Liver (tissue), 9 donors: ENCODE results near the gene CYP39A1. TPM values are rescaled to one million over a fixed set of nuclear protein-coding genes. Genes with fewer than 3 reads are reported as not detected.

Source experiments
- DNase-seq: peaks from one replicate; pipeline ENCODE4 v3.0.0-alpha.2; 2017; ENCODE audit warnings: low spot score
- H3K27ac ChIP-seq, 2 donors: one replicate each; pipeline ENCODE4 v1.7.0; 2013; ENCODE audit warnings: inconsistent platforms in 2 of 2, low read length in 2 of 2, control low read depth in 1 of 2, low read depth in 1 of 2, mild to moderate bottlenecking in 1 of 2
- H3K27me3 ChIP-seq, 4 donors: one replicate each; pipeline versions ENCODE4 v1.6.1 to v1.7.0; 2013; ENCODE audit warnings: low read length in 3 of 4, inconsistent platforms in 1 of 4, mild to moderate bottlenecking in 1 of 4, moderate library complexity in 1 of 4; ENCODE audit not compliant: control insufficient read depth in 4 of 4, insufficient read depth in 4 of 4
- H3K36me3 ChIP-seq, 4 donors: one replicate each; pipeline versions ENCODE4 v1.6.1 to v1.7.0; 2013; ENCODE audit warnings: low read length in 3 of 4, mild to moderate bottlenecking in 3 of 4, low read depth in 1 of 4, moderate library complexity in 1 of 4; ENCODE audit not compliant: control insufficient read depth in 4 of 4, insufficient read depth in 3 of 4
- H3K4me1 ChIP-seq, 4 donors: one replicate each; pipeline versions ENCODE4 v1.6.1 to v1.7.0; 2013; ENCODE audit warnings: low read length in 3 of 4, mild to moderate bottlenecking in 3 of 4, moderate library complexity in 1 of 4; ENCODE audit not compliant: control insufficient read depth in 4 of 4, insufficient read depth in 4 of 4
- H3K4me3 ChIP-seq, 3 donors: one replicate each; pipeline versions ENCODE4 v1.6.1 to v1.7.0; 2013; ENCODE audit warnings: low read length in 3 of 3, control low read depth in 1 of 3, low read depth in 1 of 3, mild to moderate bottlenecking in 1 of 3
- H3K9ac ChIP-seq, 2 donors: one replicate each; pipeline ENCODE4 v1.7.0; 2013; ENCODE audit warnings: low read length in 2 of 2, mild to moderate bottlenecking in 2 of 2, moderate library complexity in 2 of 2, control low read depth in 1 of 2, low read depth in 1 of 2
- H3K9me3 ChIP-seq, 4 donors: one replicate each; pipeline versions ENCODE4 v1.6.1 to v1.7.0; 2013; ENCODE audit warnings: low read length in 3 of 4; ENCODE audit not compliant: control insufficient read depth in 4 of 4
- EGR1 ChIP-seq, 2 donors: IDR thresholded peaks; 2 replicates each; pipeline ENCODE4 v1.6.1; 2016 to 2018; ENCODE audit warnings: antibody characterized with exemption in 2 of 2, low read depth in 2 of 2
- FOXA1 ChIP-seq: IDR thresholded peaks from 2 replicates; pipeline ENCODE4 v1.6.1; 2016; ENCODE audit warnings: antibody characterized with exemption
- FOXA2 ChIP-seq: IDR thresholded peaks from 2 replicates; pipeline ENCODE4 v1.6.1; 2016; ENCODE audit warnings: antibody characterized with exemption
- GABPA ChIP-seq, 2 donors: IDR thresholded peaks in 1 of 2; conservative IDR thresholded peaks in 1 of 2; 2 replicates each; pipeline ENCODE4 v1.6.1; 2016; ENCODE audit warnings: antibody characterized with exemption in 2 of 2, mild to moderate bottlenecking in 1 of 2, moderate library complexity in 1 of 2
- HNF4A ChIP-seq, 2 donors: conservative IDR thresholded peaks; 2 replicates each; pipeline ENCODE4 v1.6.1; 2016; ENCODE audit warnings: antibody characterized with exemption in 2 of 2, mild to moderate bottlenecking in 2 of 2
- NR2F2 ChIP-seq: IDR thresholded peaks from 2 replicates; pipeline ENCODE4 v1.6.1; 2016; ENCODE audit warnings: antibody characterized with exemption
- RAD21 ChIP-seq, 2 donors: IDR thresholded peaks; 2 replicates each; pipeline ENCODE4 v1.6.1; 2016; ENCODE audit warnings: antibody characterized with exemption in 2 of 2, mild to moderate bottlenecking in 2 of 2
- RXRA ChIP-seq, 2 donors: IDR thresholded peaks; 2 replicates each; pipeline ENCODE4 v1.6.1; 2017 to 2018; ENCODE audit warnings: antibody characterized with exemption in 2 of 2, mild to moderate bottlenecking in 1 of 2
- SP1 ChIP-seq: IDR thresholded peaks from 2 replicates; pipeline ENCODE4 v1.6.1; 2018; ENCODE audit warnings: antibody characterized with exemption, mild to moderate bottlenecking
- YY1 ChIP-seq: IDR thresholded peaks from 2 replicates; pipeline ENCODE4 v1.6.1; 2016; ENCODE audit warnings: antibody characterized with exemption, mild to moderate bottlenecking
- WGBS: extraction: QIAGEN DNeasy Blood & Tissue Kit; methylation state at CpG from one replicate; pipeline ENCODE4 v1.1.7; 2013; 5-methylcytosine and 5-hydroxymethylcytosine counted together
- polyA plus RNA-seq, 2 donors: library from polyadenylated mRNA; stranded (reverse) in 1 of 2; unstranded in 1 of 2; fragments of 200-250 nt in 1 of 2; fragments of >200 nt in 1 of 2; fragmentation: Nextera tagmentation in 1 of 2; extraction: Ambion mirVana in 1 of 2; gene quantifications; one replicate each; pipeline versions ENCODE4 v1.2.1 to v1.2.3, GENCODE V29; 2013 to 2015
- total RNA-seq, 2 donors: library from RNA; depleted of rRNA; stranded (reverse); fragments of >200 nt; gene quantifications; one replicate each; pipeline ENCODE4 v1.2.3, GENCODE V29; 2014
- TF ChIP-seq, protein P1 (sequence below): fragments of 150-350 bp; IDR thresholded peaks from 2 replicates; pipeline ENCODE4 v1.5.1; 2017; ENCODE audit warnings: improper control_type of control experiment, low read depth, low read length; ENCODE audit not compliant: missing input control
- TF ChIP-seq, protein P2 (sequence below): IDR thresholded peaks from 2 replicates; pipeline ENCODE4 v1.6.1; 2016; ENCODE audit warnings: antibody characterized with exemption
- TF ChIP-seq, protein P3 (sequence below): IDR thresholded peaks from 2 replicates; pipeline ENCODE4 v1.6.1; 2016; ENCODE audit warnings: antibody characterized with exemption
- TF ChIP-seq, protein P4 (sequence below): IDR thresholded peaks from 2 replicates; pipeline ENCODE4 v1.6.1; 2016; ENCODE audit warnings: antibody characterized with exemption
- donor health status: healthy.
- donor health status: healthy.
- donor health status: healthy.
- donor health status: healthy.
- donor health status: healthy.

Gene CYP39A1
- total and polyA plus RNA-seq, 4 donors, result 10.8 to 29.8 (median 15.2) TPM

DNA sequence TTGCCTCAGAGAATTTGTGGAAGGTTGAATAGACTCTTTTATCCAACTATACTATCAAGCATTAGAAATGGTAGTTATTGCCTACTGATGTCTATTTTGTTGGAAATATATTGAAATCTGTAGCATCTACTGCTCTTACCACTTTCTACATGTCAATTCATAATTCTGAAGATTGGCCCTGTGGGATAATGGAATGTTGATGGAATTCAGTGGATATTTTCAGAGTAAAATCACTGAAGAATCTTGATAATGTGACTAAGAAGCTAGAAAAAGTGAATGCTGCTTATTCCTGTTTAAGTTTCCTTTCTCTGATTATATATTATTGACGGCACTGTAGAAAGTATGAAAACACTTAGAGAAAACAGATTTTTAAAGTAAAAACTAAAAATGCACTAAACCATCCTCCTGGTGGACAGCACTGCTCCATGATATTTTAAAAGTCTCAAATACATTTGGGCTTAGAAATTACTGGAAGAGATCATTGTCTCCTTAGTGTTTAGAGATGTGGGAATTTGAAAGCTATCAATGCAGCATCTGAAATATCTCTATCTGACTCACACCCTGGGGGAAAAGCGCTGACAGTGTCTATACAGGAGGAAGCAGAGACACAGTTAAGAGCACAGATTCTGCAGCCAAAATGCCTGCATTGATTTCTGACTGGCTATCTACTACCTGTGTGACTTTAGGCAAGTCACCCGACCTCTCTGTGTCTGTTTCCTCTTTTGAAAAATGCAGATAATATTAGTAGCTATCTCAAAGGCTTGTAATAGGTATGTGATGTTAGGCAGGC, 123.5 kb downstream of the CYP39A1 start:
- DNase-seq, result no peak
- H3K9ac ChIP-seq, result no peak overlapping the region
- no peak overlapping the region for H3K27ac ChIP-seq
- TF ChIP-seq HNF4A (conservative IDR thresholded peaks at IDR 0.05) (no peak), FOXA2 (no peak), NR2F2 (no peak), RAD21 (IDR thresholded peaks at IDR 0.05) (no peak), EGR1 (IDR thresholded peaks at IDR 0.05; ENCODE audit: low read depth in 2 of 2) (no peak)
- TF ChIP-seq, protein P1, sequence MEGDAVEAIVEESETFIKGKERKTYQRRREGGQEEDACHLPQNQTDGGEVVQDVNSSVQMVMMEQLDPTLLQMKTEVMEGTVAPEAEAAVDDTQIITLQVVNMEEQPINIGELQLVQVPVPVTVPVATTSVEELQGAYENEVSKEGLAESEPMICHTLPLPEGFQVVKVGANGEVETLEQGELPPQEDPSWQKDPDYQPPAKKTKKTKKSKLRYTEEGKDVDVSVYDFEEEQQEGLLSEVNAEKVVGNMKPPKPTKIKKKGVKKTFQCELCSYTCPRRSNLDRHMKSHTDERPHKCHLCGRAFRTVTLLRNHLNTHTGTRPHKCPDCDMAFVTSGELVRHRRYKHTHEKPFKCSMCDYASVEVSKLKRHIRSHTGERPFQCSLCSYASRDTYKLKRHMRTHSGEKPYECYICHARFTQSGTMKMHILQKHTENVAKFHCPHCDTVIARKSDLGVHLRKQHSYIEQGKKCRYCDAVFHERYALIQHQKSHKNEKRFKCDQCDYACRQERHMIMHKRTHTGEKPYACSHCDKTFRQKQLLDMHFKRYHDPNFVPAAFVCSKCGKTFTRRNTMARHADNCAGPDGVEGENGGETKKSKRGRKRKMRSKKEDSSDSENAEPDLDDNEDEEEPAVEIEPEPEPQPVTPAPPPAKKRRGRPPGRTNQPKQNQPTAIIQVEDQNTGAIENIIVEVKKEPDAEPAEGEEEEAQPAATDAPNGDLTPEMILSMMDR, result no peak
- TF ChIP-seq, protein P2, sequence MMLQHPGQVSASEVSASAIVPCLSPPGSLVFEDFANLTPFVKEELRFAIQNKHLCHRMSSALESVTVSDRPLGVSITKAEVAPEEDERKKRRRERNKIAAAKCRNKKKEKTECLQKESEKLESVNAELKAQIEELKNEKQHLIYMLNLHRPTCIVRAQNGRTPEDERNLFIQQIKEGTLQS, result no peak
- no peak overlapping the region for H3K4me3 ChIP-seq
- H3K9me3 ChIP-seq, result no peaks in the 10 kb centered on the region
- H3K36me3 ChIP-seq, result no peaks in the 10 kb centered on the region
- H3K4me1 ChIP-seq, result no peaks in the 10 kb centered on the region
- no peaks in the 10 kb centered on the region for H3K27me3 ChIP-seq
- WGBS, result 84% methylated on average over 3 of the region's 3 CpGs

DNA sequence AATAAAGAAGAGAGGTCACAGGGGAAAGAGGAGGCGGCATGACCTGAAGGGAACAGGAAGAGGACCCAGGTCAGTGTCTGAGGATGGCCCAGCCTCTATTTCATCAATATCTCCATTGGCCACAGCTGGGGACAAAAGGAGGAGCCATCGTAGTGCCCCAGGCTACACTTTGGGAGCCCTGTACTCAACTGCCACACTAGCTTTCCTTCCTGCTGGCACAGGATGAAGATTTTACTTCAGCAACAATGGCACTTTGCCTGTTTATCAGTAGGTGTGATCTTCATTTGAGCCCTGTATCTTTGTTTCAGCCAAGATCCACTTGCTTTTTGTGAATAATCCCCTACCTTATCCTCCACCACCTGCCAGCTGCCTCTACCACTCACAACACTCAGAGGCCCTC, 126.0 kb downstream of the CYP39A1 start:
- Histone ChIP-seq H3K27ac (no peak overlapping the region), H3K4me1 (no peaks in the 10 kb centered on the region), H3K36me3 (no peaks in the 10 kb centered on the region), H3K27me3 (no peaks in the 10 kb centered on the region), H3K9me3 (no peaks in the 10 kb centered on the region), H3K9ac (no peak overlapping the region), H3K4me3 (no peak overlapping the region)
- 91% methylated on average over 2 of the region's 2 CpGs for WGBS
- DNase-seq, result no peak
- TF ChIP-seq YY1 (no peak), RXRA (IDR thresholded peaks at IDR 0.05) (no peak), SP1 (no peak), FOXA1 (no peak), RAD21 (IDR thresholded peaks at IDR 0.05) (no peak), FOXA2 (no peak), GABPA (IDR thresholded peaks at IDR 0.05 in 1 of 2, conservative IDR thresholded peaks at IDR 0.05 in 1 of 2) (no peak), NR2F2 (no peak), HNF4A (conservative IDR thresholded peaks at IDR 0.05) (no peak)
- TF ChIP-seq, protein P3, sequence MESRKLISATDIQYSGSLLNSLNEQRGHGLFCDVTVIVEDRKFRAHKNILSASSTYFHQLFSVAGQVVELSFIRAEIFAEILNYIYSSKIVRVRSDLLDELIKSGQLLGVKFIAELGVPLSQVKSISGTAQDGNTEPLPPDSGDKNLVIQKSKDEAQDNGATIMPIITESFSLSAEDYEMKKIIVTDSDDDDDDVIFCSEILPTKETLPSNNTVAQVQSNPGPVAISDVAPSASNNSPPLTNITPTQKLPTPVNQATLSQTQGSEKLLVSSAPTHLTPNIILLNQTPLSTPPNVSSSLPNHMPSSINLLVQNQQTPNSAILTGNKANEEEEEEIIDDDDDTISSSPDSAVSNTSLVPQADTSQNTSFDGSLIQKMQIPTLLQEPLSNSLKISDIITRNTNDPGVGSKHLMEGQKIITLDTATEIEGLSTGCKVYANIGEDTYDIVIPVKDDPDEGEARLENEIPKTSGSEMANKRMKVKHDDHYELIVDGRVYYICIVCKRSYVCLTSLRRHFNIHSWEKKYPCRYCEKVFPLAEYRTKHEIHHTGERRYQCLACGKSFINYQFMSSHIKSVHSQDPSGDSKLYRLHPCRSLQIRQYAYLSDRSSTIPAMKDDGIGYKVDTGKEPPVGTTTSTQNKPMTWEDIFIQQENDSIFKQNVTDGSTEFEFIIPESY, result no peak
- TF ChIP-seq, protein P4, sequence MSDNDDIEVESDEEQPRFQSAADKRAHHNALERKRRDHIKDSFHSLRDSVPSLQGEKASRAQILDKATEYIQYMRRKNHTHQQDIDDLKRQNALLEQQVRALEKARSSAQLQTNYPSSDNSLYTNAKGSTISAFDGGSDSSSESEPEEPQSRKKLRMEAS, result no peak
